ENCODE measurements around the gene ATP6V1F. TPM values are rescaled to one million over a fixed set of nuclear protein-coding genes. Genes with fewer than 3 reads are reported as not detected.
A peak's percentile ranks its signal among the peaks of the same experiment; 100 is the strongest.

ATP6V1F gene, protein sequence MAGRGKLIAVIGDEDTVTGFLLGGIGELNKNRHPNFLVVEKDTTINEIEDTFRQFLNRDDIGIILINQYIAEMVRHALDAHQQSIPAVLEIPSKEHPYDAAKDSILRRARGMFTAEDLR
- total RNA-seq, result 10 to 100 TPM; 49.6 to 54.3 TPM
- polyA plus RNA-seq (2013, experiment 1 of 2), result 102 TPM
- 108 TPM for polyA plus RNA-seq (2013, experiment 2 of 2)
- total RNA-seq, result 15.6 to 43.6 (median 26.7) reads per million in 172 experiments

DNA sequence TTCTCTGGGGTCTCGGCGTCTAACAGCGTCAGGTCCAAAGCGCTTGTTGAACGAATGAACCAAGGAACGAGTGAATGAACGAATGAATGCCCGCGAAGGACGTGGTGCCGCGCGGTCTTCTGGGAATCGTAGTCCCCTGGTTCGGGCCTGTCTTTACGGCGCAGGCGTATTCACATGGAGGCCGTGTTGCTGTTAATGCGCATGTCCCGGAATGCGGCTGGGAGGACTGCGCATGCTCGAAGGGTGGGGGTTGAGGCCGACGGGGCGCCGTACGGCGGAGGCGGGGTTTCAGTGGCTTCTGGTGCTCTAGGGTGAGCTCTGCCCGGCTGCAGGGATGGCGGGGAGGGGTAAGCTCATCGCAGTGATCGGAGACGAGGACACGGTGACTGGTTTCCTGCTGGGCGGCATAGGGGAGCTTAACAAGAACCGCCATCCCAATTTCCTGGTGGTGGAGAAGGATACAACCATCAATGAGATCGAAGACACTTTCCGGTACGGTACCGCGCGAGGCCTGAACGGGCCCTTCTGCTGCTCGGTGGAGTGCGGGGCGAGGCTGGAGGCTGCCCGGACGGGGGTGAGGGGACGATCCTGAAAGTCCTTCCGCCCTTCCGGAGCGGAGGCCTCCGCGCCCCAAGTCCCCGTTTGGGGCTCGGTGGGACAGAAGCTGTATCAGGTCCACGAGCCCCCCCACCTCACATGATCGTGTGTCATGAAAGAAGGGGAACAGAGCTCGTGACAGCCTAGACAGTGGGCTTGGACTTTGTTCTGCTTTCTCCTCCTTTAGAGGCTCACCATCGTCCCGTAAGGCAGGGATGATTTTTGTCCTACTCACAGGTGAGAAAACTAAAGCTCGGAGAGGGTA, at the start of gene ATP6V1F:
TSS of gene ATP6V1F (plus strand) at position 286 of the 862 bp plus-strand sequence. CDS start at position 335, 49 bp downstream.
- Mint-ChIP-seq H3K36me3 (ENCODE audit: low read depth) (peaks cover 17% of the 10 kb centered on the region), H3K9me3 (no peaks in the 10 kb centered on the region), H3K4me3 (peak within 1 kb of the TSS; percentile 99), H3K27me3 (no peaks in the 10 kb centered on the region), H3K4me1 (ENCODE audit: low read depth) (peaks cover 40% of the 10 kb centered on the region), H3K27ac (peak within 1 kb of the TSS; percentile 81)
- CTCF ChIA-PET, result interaction anchor here (0.9 to 3.8 kb wide), 3 partner anchors 19 to 228 kb away, joined by 3 to 45 read pairs (median 4); no protein-coding TSS in a partner anchor
- Histone ChIP-seq H3K9me3 (ENCODE audit: control insufficient read depth in 1 of 2, insufficient read depth in 1 of 2, low read length in 2 of 2) (no peaks in the 10 kb centered on the region), H3K4me1 (ENCODE audit: insufficient read depth, low read length) (peaks cover 27% of the 10 kb centered on the region), H3K27ac (ENCODE audit: low read depth in 1 of 2, low read length in 2 of 2) (peak within 1 kb of the TSS; percentile 62 to 77), H3K4me3 (ENCODE audit: low read length) (peak within 1 kb of the TSS; percentile 87), H3K36me3 (ENCODE audit: insufficient read depth, low read length) (peaks cover 15% of the 10 kb centered on the region), H3K27me3 (ENCODE audit: control insufficient read depth in 1 of 2, insufficient read depth in 2 of 2, low read length in 2 of 2) (no peaks in the 10 kb centered on the region)
- intact Hi-C loops (cut with DNase I, micrococcal nuclease), result loop anchor here (2.0 to 10.0 kb wide), 5 partner anchors 20 to 1211 kb away; partner anchors contain the start of genes CALU (in 1 of the 2), CCDC136 (in 1 of the 2), SND1 (in 1 of the 2) and STRIP2 (in 1 of the 2)
- ATAC-seq (ENCODE audit: poor library complexity) (peak; percentile 87), DNase-seq (peak; percentile 98 to 100 (median 99))
- TF ChIP-seq, protein P1, sequence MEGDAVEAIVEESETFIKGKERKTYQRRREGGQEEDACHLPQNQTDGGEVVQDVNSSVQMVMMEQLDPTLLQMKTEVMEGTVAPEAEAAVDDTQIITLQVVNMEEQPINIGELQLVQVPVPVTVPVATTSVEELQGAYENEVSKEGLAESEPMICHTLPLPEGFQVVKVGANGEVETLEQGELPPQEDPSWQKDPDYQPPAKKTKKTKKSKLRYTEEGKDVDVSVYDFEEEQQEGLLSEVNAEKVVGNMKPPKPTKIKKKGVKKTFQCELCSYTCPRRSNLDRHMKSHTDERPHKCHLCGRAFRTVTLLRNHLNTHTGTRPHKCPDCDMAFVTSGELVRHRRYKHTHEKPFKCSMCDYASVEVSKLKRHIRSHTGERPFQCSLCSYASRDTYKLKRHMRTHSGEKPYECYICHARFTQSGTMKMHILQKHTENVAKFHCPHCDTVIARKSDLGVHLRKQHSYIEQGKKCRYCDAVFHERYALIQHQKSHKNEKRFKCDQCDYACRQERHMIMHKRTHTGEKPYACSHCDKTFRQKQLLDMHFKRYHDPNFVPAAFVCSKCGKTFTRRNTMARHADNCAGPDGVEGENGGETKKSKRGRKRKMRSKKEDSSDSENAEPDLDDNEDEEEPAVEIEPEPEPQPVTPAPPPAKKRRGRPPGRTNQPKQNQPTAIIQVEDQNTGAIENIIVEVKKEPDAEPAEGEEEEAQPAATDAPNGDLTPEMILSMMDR (IDR thresholded peaks at IDR 0.05), result no peak
- POLR2A ChIA-PET, result interaction anchor here (0.6 to 2.1 kb wide), 9 partner anchors 15 to 519 kb away, joined by 3 to 10 read pairs (median 3); partner anchors contain the start of genes CALU and RBM28

- Mint-ChIP-seq H3K9me3 (no peaks in the 10 kb centered on the region), H3K27ac (no peak overlapping the region), H3K4me1 (ENCODE audit: low read depth) (peaks cover under 1% of the 10 kb centered on the region), H3K4me3 (no peak overlapping the region), H3K36me3 (ENCODE audit: low read depth) (no peaks in the 10 kb centered on the region), H3K27me3 (no peaks in the 10 kb centered on the region)
- Histone ChIP-seq H3K27ac (ENCODE audit: low read depth in 1 of 2, low read length in 2 of 2) (no peak overlapping the region), H3K4me1 (ENCODE audit: insufficient read depth, low read length) (no peaks in the 10 kb centered on the region), H3K4me3 (ENCODE audit: low read length) (no peak overlapping the region), H3K9me3 (ENCODE audit: control insufficient read depth in 1 of 2, insufficient read depth in 1 of 2, low read length in 2 of 2) (no peaks in the 10 kb centered on the region), H3K36me3 (ENCODE audit: insufficient read depth, low read length) (no peaks in the 10 kb centered on the region), H3K27me3 (ENCODE audit: control insufficient read depth in 1 of 2, insufficient read depth in 2 of 2, low read length in 2 of 2) (no peaks in the 10 kb centered on the region)
- DNase-seq, result no peak
- ChIA-PET CTCF (no interaction called here), POLR2A (interaction anchor here (0.6 kb wide), 1 partner anchor 394 kb away, joined by 3 read pairs; no protein-coding TSS in a partner anchor)
- intact Hi-C loops (cut with DNase I, micrococcal nuclease), result no loop called here
- ATAC-seq (ENCODE audit: poor library complexity), result no peak
- TF ChIP-seq, protein P1 (IDR thresholded peaks at IDR 0.05), result no peak
Observed at GRCh38 chr7:128814499-128814898, 48.2 kb upstream of the ATP6V1F start.

DNA sequence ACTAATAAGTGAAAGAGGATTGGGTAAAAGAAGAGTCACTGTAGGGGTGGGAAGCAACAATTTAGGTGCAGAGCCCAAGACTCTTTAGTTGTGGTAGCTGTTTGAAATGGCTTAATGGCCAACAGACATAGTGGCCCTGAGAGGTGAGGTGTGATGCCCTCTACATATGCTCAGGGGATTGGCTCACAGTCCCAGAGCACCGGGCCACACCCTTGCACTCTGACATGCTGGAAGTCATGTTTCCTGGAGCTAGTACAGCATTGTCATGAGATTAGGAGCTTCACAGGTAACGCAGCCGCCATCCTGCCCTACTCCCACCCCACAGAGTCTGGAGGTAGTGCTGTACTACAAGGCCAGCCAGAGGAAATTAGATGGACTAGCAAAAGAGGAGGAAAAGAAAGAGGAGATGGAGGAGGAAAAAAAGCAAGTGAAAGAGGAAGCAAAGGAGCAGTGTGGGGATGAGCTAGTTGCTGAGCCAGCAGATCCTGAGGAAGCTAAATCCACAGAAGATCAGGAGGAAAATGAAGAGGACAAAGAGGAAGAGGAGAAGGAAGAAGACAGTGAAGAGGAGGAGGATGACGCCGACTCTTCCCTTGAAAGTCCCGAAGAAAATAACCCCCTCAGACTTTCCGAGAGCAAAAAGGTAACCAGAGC, 47.2 kb upstream of the ATP6V1F start:
- TF ChIP-seq, protein P1 (IDR thresholded peaks at IDR 0.05), result no peak
- Histone ChIP-seq H3K27me3 (ENCODE audit: control insufficient read depth in 1 of 2, insufficient read depth in 2 of 2, low read length in 2 of 2) (no peaks in the 10 kb centered on the region), H3K27ac (ENCODE audit: low read depth in 1 of 2, low read length in 2 of 2) (no peak overlapping the region), H3K36me3 (ENCODE audit: insufficient read depth, low read length) (no peaks in the 10 kb centered on the region), H3K4me3 (ENCODE audit: low read length) (no peak overlapping the region), H3K4me1 (ENCODE audit: insufficient read depth, low read length) (no peaks in the 10 kb centered on the region), H3K9me3 (ENCODE audit: control insufficient read depth in 1 of 2, insufficient read depth in 1 of 2, low read length in 2 of 2) (no peaks in the 10 kb centered on the region)
- H3K27me3 Mint-ChIP-seq, result no peaks in the 10 kb centered on the region
- H3K36me3 Mint-ChIP-seq (ENCODE audit: low read depth), result no peaks in the 10 kb centered on the region
- no peak overlapping the region for H3K4me3 Mint-ChIP-seq
- H3K9me3 Mint-ChIP-seq, result no peaks in the 10 kb centered on the region
- intact Hi-C loops (cut with DNase I, micrococcal nuclease), result no loop called here
- DNase-seq (no peak), ATAC-seq (ENCODE audit: poor library complexity) (no peak)
- no peak overlapping the region for H3K27ac Mint-ChIP-seq
- ChIA-PET CTCF (no interaction called here), POLR2A (no interaction called here)
- H3K4me1 Mint-ChIP-seq (ENCODE audit: low read depth), result peaks cover 9% of the 10 kb centered on the region
